Neural progenitor cell (in vitro differentiated cells): ENCODE data around the gene IL11RA.

Experiments used
- CTCF ChIP-seq: fragments of 200-600 bp; sonication (generic); IDR thresholded peaks from 2 replicates; pipeline ENCODE4 v1.5.1; 2017; ENCODE audit warnings: antibody characterized with exemption, mild to moderate bottlenecking
- EZH2phosphoT487 ChIP-seq: fragments of 200-600 bp; sonication (generic); IDR thresholded peaks from 2 replicates; pipeline ENCODE4 v1.6.1; 2017; ENCODE audit warnings: antibody characterized with exemption

- TF ChIP-seq CTCF (no peak), EZH2phosphoT487 (no peak)
Observed at GRCh38 chr9:34707130-34707529, 55.1 kb downstream of the IL11RA start.
